Erythroblast (primary cell): ENCODE data around the gene KNCN.

ENCODE experiments used
- GATA1 ChIP-seq: IDR thresholded peaks from 2 replicates; pipeline ENCODE4 v1.6.1; 2011; ENCODE audit warnings: low read depth, mild to moderate bottlenecking, control low read depth, low read length, moderate library complexity
- POLR2A ChIP-seq: IDR thresholded peaks from 2 replicates; pipeline ENCODE4 v1.6.1; 2011; ENCODE audit warnings: mild to moderate bottlenecking, low read length

GRCh38 chr1:46536527-46536926 is 14.9 kb downstream of the KNCN start:
- no peak for TF ChIP-seq POLR2A
- TF ChIP-seq GATA1 = no peak
